ENCODE measurements around the gene KDM5A.

Gene KDM5A

GRCh38 chr12:293199-293598, 95.9 kb downstream of the KDM5A start:
- no peak for DNase-seq (ENCODE audit: low read depth, low spot score)
- in situ Hi-C loops (cut with HindIII; ENCODE audit: low sequenced_read_pairs) = no loop called here
- no peak for TF ChIP-seq CTCF (IDR thresholded peaks at IDR 0.05; ENCODE audit: low read depth, low read length)
- no peak overlapping the region for H3K4me3 ChIP-seq (ENCODE audit: low read depth, low read length)

GRCh38 chr12:292186-292585, 96.9 kb downstream of the KDM5A start:
- H3K4me3 ChIP-seq (ENCODE audit: low read depth, low read length) = no peak overlapping the region
- TF ChIP-seq CTCF (IDR thresholded peaks at IDR 0.05; ENCODE audit: low read depth, low read length) = no peak
- DNase-seq (ENCODE audit: low read depth, low spot score) = no peak
- in situ Hi-C loops (cut with HindIII; ENCODE audit: low sequenced_read_pairs) = no loop called here

- TF ChIP-seq CTCF (IDR thresholded peaks at IDR 0.05; ENCODE audit: low read depth, low read length) = no peak
- no peak for DNase-seq (ENCODE audit: low read depth, low spot score)
- in situ Hi-C loops (cut with HindIII; ENCODE audit: low sequenced_read_pairs) = no loop called here
- H3K4me3 ChIP-seq (ENCODE audit: low read depth, low read length) = no peak overlapping the region
Observed at GRCh38 chr12:291153-291723, 97.9 kb downstream of the KDM5A start.

GRCh38 chr12:288687-289086, 100.4 kb downstream of the KDM5A start:
- no peak for TF ChIP-seq CTCF (IDR thresholded peaks at IDR 0.05; ENCODE audit: low read depth, low read length)
- DNase-seq (ENCODE audit: low read depth, low spot score) = peak; percentile 72
- in situ Hi-C loops (cut with HindIII; ENCODE audit: low sequenced_read_pairs) = no loop called here
- no peak overlapping the region for H3K4me3 ChIP-seq (ENCODE audit: low read depth, low read length)

GRCh38 chr12:286531-287300, 102.4 kb downstream of the KDM5A start:
- TF ChIP-seq CTCF (IDR thresholded peaks at IDR 0.05; ENCODE audit: low read depth, low read length) = no peak
- no peak overlapping the region for H3K4me3 ChIP-seq (ENCODE audit: low read depth, low read length)
- in situ Hi-C loops (cut with HindIII; ENCODE audit: low sequenced_read_pairs) = no loop called here
- DNase-seq (ENCODE audit: low read depth, low spot score) = no peak

- no peak for DNase-seq (ENCODE audit: low read depth, low spot score)
- in situ Hi-C loops (cut with HindIII; ENCODE audit: low sequenced_read_pairs) = no loop called here
Observed at GRCh38 chr12:278046-278445, 111.1 kb downstream of the KDM5A start.

More at GRCh38 chr12:278046-278445, 111.1 kb downstream of the KDM5A start:
- no peak for TF ChIP-seq CTCF (IDR thresholded peaks at IDR 0.05; ENCODE audit: low read depth, low read length)
- no peak overlapping the region for H3K4me3 ChIP-seq (ENCODE audit: low read depth, low read length)

All from astrocyte of the spinal cord (primary cell).